K562 (cell line): ENCODE data around the gene TTC21A.

Experiments used
- MYBL2 ChIP-seq, 2 experiments: fragments of 450-650 bp in 1 of 2; sonication (generic) in 1 of 2; formaldehyde crosslinking in 1 of 2; IDR thresholded peaks; 2 replicates each; pipeline versions ENCODE4 v1.6.1 to v1.8.1; 2017 to 2022; ENCODE audit warnings: borderline replicate concordance in 1 of 2, inconsistent platforms in 1 of 2, low read depth in 1 of 2, mild to moderate bottlenecking in 1 of 2, missing genetic modification reagents in 1 of 2, moderate library complexity in 1 of 2
- POLR2AphosphoS5 ChIP-seq: IDR thresholded peaks from 2 replicates; pipeline ENCODE4 v1.6.1; 2011; ENCODE audit warnings: mild to moderate bottlenecking, low read depth, low read length, moderate library complexity; ENCODE audit not compliant: control insufficient read depth, insufficient read depth
- USF2 ChIP-seq: sonication (generic); formaldehyde crosslinking; IDR thresholded peaks from 2 replicates; pipeline ENCODE4 v1.5.0; 2020; ENCODE audit warnings: missing genetic modification reagents
- ZNF274 ChIP-seq: IDR thresholded peaks from 2 replicates; pipeline ENCODE4 v1.6.1; 2011; ENCODE audit warnings: low read depth, mild to moderate bottlenecking, low read length, moderate library complexity, borderline replicate concordance

- TF ChIP-seq USF2 (no peak), MYBL2 (IDR thresholded peaks at IDR 0.05; ENCODE audit: low read depth) (no peak), MYBL2 (CRISPR knock-in tag; IDR thresholded peaks at IDR 0.05; ENCODE audit: borderline replicate concordance) (no peak), ZNF274 (no peak), POLR2AphosphoS5 (peak; percentile 29; the same call in 1 of the 2 replicates)
Measured at GRCh38 chr3:39154280-39155021, 47.0 kb downstream of the TTC21A start.
